ENCODE measurements around the gene DAB1. TPM values are rescaled to one million over a fixed set of nuclear protein-coding genes. Genes with fewer than 3 reads are reported as not detected.

DAB1 gene
- polyA plus RNA-seq, 6 donors from 2014 or later, result 0.11 TPM; not detected in 5

- Mint-ChIP-seq H3K9me3 (no peaks in the 10 kb centered on the region), H3K4me3 (no peak overlapping the region), H3K4me1 (no peaks in the 10 kb centered on the region), H3K27ac (no peak overlapping the region), H3K27me3 (peaks cover 0 to 12% (median 0%) of the 10 kb centered on the region in 3 donors), H3K36me3 (no peaks in the 10 kb centered on the region)
- DNase-seq (no peak), ATAC-seq (ENCODE audit: low read depth in 2 of 2) (no peak)
These were observed 154.1 kb downstream of the DAB1 start for GRCh38 chr1:57269630-57270225.

DNA sequence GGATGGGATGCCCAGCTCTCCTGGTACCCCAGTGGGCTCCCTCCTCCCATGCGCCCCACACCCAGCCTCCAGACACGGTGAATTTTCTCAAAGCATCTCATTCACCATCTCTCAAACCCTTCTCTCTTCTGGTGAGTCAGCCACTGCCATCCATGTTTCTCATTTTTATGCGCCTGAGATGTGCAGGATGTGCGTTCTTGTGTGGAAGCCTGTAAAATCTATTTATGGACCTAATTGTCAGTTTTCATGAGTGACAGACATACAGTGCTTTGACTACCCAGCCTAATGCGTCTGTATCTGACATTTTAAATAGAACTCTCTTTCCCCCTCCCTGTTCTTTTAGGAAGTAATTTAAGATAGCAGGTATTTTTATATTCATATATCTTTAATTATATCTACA, 158.8 kb downstream of the DAB1 start:
- Mint-ChIP-seq H3K27ac (no peak overlapping the region), H3K4me1 (no peaks in the 10 kb centered on the region), H3K9me3 (peaks cover 0 to 2% (median 0%) of the 10 kb centered on the region in 7 donors), H3K36me3 (no peaks in the 10 kb centered on the region), H3K4me3 (no peak overlapping the region), H3K27me3 (peaks cover 0 to 12% (median 0%) of the 10 kb centered on the region in 3 donors)
- DNase-seq, result no peak
- no peak for ATAC-seq (ENCODE audit: low read depth in 2 of 2)

DNA sequence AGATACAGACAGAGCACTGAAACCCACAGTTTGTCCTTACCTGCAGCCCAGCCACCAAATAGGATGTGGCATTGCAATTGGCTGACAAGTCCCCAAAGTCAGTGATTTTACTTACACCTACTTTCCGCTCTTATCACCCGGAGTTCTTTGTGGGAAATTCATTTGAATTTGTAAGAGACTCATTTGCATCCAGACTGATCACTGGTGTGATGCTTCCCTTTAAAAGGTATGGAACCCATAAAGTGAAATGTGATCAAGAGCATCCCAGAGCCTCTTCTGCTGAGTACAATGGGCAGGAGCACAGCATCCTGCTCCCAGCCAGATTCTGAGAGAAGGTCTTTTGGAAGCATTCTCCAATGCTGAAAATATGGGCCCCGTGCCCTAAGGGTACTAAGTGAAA, 161.4 kb downstream of the DAB1 start:
- no peak overlapping the region for H3K27ac Mint-ChIP-seq
- no peak overlapping the region for H3K4me3 Mint-ChIP-seq
- ATAC-seq (ENCODE audit: low read depth in 2 of 2) (no peak), DNase-seq (no peak)
- peaks cover 0 to 7% (median 0%) of the 10 kb centered on the region in 3 donors for H3K27me3 Mint-ChIP-seq
- H3K9me3 Mint-ChIP-seq, result peaks cover 0 to 11% (median 4%) of the 10 kb centered on the region in 7 donors
- no peaks in the 10 kb centered on the region for H3K4me1 Mint-ChIP-seq
- H3K36me3 Mint-ChIP-seq, result peaks cover 0 to 6% of the 10 kb centered on the region in 2 donors

DNA sequence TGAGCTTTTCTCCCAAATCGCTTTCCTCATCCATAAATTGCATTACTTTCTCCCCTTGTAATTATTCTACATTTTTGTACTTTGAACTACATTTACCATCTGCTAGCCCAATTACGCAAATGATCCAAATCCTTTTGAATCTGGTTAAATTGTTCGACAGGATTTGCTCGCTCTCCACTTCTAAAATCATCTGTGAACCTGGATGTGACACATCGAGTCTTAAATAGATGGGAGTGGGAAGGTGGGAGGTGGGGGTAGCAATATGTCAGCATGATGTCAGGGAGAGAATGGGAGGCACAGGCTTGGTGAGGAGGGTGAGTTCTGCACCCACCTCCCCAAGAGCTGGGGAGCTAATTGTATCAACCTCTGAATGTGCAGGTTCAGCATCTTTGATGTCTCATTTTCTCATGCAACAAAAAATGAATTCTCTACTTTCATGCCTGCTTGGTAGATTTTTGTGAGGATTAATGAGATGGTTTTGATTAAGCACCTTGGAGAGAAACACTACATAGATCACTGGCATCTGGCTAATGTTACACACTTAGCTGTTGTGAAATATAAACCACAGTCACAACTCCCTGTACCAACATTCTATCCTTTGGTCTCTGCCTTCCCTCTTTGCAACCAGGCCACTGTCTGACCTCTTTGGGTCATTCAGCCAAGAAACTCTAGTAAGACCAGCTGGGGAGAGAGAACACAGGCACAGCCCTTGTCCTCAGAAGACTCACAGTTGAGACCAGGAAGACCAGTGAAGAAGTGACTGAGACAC, 165.1 kb downstream of the DAB1 start:
- Mint-ChIP-seq H3K4me3 (no peak overlapping the region), H3K36me3 (peaks cover 0 to 7% of the 10 kb centered on the region in 2 donors), H3K27me3 (no peaks in the 10 kb centered on the region), H3K27ac (no peak overlapping the region), H3K4me1 (no peaks in the 10 kb centered on the region), H3K9me3 (peaks cover 0 to 12% (median 4%) of the 10 kb centered on the region in 7 donors)
- no peak for ATAC-seq (ENCODE audit: low read depth in 2 of 2)
- DNase-seq, result no peak

GRCh38 chr1:57255945-57256344, 167.9 kb downstream of the DAB1 start:
- ATAC-seq (ENCODE audit: low read depth in 2 of 2) (no peak), DNase-seq (no peak)
- H3K27me3 Mint-ChIP-seq, result no peaks in the 10 kb centered on the region
- peaks cover 0 to 7% of the 10 kb centered on the region in 2 donors for H3K36me3 Mint-ChIP-seq
- H3K4me3 Mint-ChIP-seq, result no peak overlapping the region
- no peaks in the 10 kb centered on the region for H3K4me1 Mint-ChIP-seq
- H3K9me3 Mint-ChIP-seq, result peaks cover 0 to 12% (median 4%) of the 10 kb centered on the region in 7 donors
- H3K27ac Mint-ChIP-seq, result no peak overlapping the region

DNA sequence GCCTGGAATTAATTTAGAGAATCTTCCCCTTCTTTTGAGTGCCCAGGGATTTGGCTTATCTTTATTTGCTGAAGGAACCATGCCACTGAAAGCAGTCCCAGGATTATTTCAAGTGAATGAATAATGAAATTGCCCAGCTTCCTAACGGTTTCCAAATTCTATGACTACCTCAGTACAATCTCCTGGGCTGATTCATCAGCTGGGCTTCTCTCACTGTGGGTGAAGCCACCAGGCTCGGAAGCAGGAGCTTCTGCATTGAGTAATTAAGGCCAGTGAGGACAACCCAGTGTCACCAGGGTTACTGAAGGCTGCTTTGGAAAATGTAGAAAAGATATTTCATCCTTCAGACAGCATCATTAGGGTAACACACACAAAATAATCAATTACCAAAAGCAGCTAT, 169.8 kb downstream of the DAB1 start:
- no peak overlapping the region for H3K4me3 Mint-ChIP-seq
- peaks cover 0 to 5% (median 0%) of the 10 kb centered on the region in 3 donors for H3K27me3 Mint-ChIP-seq
- peaks cover 0 to 16% (median 4%) of the 10 kb centered on the region in 7 donors for H3K9me3 Mint-ChIP-seq
- H3K4me1 Mint-ChIP-seq, result no peaks in the 10 kb centered on the region
- no peak overlapping the region for H3K27ac Mint-ChIP-seq
- H3K36me3 Mint-ChIP-seq, result peaks cover 0 to 7% of the 10 kb centered on the region in 2 donors
- DNase-seq (no peak), ATAC-seq (ENCODE audit: low read depth in 2 of 2) (no peak)

DNA sequence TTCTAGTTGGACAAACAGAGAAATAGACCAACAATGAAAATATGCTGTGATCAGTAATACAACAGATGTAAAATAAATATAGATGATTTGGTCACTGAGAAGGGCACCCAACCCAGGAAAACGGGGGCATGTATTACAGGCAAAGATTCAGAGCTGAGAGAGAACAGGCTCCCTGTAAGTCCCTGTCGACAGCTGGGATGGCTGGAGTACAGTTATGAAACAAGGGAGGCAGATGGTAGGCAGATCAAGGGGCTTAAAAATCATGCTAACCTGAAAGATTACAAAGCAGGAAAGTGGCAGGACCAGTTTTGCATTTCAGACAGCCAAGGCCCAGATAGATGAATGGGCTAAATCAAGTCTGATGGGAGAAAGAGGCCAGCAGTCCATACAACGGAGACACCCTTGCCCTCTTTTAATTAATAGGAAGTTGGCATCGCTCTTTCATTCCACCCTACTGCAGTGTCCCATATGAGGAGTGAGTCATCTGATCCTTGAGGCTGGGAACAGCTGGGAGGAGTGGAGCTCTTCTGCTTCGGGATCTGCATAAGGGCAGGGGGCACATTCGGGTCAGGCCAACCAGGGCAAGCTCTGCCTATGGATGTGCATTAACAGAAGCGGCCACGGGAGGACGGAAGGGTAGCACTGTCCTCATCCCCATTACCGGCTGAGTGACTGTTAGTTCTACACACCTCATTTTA, 171.1 kb downstream of the DAB1 start:
- peaks cover 0 to 7% (median 3%) of the 10 kb centered on the region in 7 donors for H3K9me3 Mint-ChIP-seq
- no peak overlapping the region for H3K4me3 Mint-ChIP-seq

GRCh38 chr1:57250021-57250420, 173.8 kb downstream of the DAB1 start:
- ATAC-seq (ENCODE audit: low read depth in 2 of 2) (no peak), DNase-seq (no peak)
- no peak overlapping the region for H3K27ac Mint-ChIP-seq
- peaks cover 0 to 5% (median 0%) of the 10 kb centered on the region in 3 donors for H3K27me3 Mint-ChIP-seq
- no peaks in the 10 kb centered on the region for H3K4me1 Mint-ChIP-seq
- H3K4me3 Mint-ChIP-seq, result no peak overlapping the region
- H3K36me3 Mint-ChIP-seq, result no peaks in the 10 kb centered on the region
- peaks cover 2 to 15% (median 6%) of the 10 kb centered on the region in 7 donors for H3K9me3 Mint-ChIP-seq

More for the DNA sequence above, 171.1 kb downstream of the DAB1 start:
- ATAC-seq (ENCODE audit: low read depth in 2 of 2) (no peak), DNase-seq (no peak)
- H3K4me1 Mint-ChIP-seq, result no peaks in the 10 kb centered on the region
- H3K27ac Mint-ChIP-seq, result peak overlapping the region in 1 of 6 donors; percentile 14
- peaks cover 0 to 4% of the 10 kb centered on the region in 2 donors for H3K36me3 Mint-ChIP-seq
- peaks cover 0 to 5% (median 0%) of the 10 kb centered on the region in 3 donors for H3K27me3 Mint-ChIP-seq

GRCh38 chr1:57249511-57249910, 174.3 kb downstream of the DAB1 start:
- H3K4me1 Mint-ChIP-seq, result no peaks in the 10 kb centered on the region
- peaks cover 2 to 20% (median 9%) of the 10 kb centered on the region in 7 donors for H3K9me3 Mint-ChIP-seq
- H3K27ac Mint-ChIP-seq, result no peak overlapping the region
- DNase-seq, result no peak
- H3K36me3 Mint-ChIP-seq, result no peaks in the 10 kb centered on the region
- no peak overlapping the region for H3K4me3 Mint-ChIP-seq
- H3K27me3 Mint-ChIP-seq, result peaks cover 0 to 5% (median 0%) of the 10 kb centered on the region in 3 donors
- ATAC-seq (ENCODE audit: low read depth in 2 of 2), result no peak

GRCh38 chr1:57248830-57249229, 175.0 kb downstream of the DAB1 start:
- no peaks in the 10 kb centered on the region for H3K4me1 Mint-ChIP-seq
- H3K36me3 Mint-ChIP-seq, result peaks cover 0 to 4% of the 10 kb centered on the region in 2 donors
- no peak for DNase-seq

DNA sequence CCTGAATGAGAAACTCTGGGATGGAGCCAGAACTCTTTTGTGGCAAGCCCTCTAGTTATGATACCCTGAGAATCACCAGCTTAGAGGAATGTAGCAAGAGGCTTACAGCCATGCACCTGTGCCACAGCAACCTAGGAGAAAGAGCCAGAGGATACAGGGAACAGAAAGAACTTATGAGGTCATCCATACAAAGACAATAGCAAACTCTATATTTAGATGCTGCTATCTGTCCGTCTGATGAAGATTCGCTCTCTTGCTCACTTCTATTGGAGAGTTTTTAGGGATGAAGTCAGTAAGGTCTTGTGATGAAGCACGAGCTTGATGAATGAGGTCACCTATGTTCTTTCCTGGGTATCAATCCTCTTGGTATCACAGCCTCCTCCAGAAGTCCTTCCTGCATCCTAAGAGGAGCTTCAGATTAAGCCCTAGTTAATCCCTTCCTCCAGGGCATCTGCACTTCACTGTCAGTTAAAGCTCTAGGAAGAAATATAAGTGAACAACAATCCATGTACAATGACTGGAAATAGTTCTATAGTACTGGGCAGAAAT, 185.6 kb downstream of the DAB1 start:
- no peak overlapping the region for H3K27ac Mint-ChIP-seq
- no peaks in the 10 kb centered on the region for H3K4me1 Mint-ChIP-seq
- no peaks in the 10 kb centered on the region for H3K36me3 Mint-ChIP-seq
- no peak overlapping the region for H3K4me3 Mint-ChIP-seq
- ATAC-seq (ENCODE audit: low read depth in 2 of 2), result no peak
- no peaks in the 10 kb centered on the region for H3K9me3 Mint-ChIP-seq
- DNase-seq, result no peak
- H3K27me3 Mint-ChIP-seq, result peaks cover 0 to 8% (median 0%) of the 10 kb centered on the region in 3 donors

More at GRCh38 chr1:57248830-57249229, 175.0 kb downstream of the DAB1 start:
- ATAC-seq (ENCODE audit: low read depth in 2 of 2), result no peak
- Mint-ChIP-seq H3K4me3 (no peak overlapping the region), H3K27me3 (peaks cover 0 to 5% (median 0%) of the 10 kb centered on the region in 3 donors), H3K27ac (no peak overlapping the region), H3K9me3 (peaks cover 2 to 27% (median 9%) of the 10 kb centered on the region in 7 donors)

- H3K9me3 Mint-ChIP-seq, result no peaks in the 10 kb centered on the region
These were observed 187.9 kb downstream of the DAB1 start for GRCh38 chr1:57235730-57236510.

GRCh38 chr1:57234459-57234858, 189.4 kb downstream of the DAB1 start:
- H3K4me3 Mint-ChIP-seq, result no peak overlapping the region
- no peaks in the 10 kb centered on the region for H3K36me3 Mint-ChIP-seq
- peaks cover 0 to 8% (median 0%) of the 10 kb centered on the region in 3 donors for H3K27me3 Mint-ChIP-seq
- no peaks in the 10 kb centered on the region for H3K9me3 Mint-ChIP-seq
- H3K27ac Mint-ChIP-seq, result no peak overlapping the region
- DNase-seq (no peak), ATAC-seq (ENCODE audit: low read depth in 2 of 2) (no peak)
- no peaks in the 10 kb centered on the region for H3K4me1 Mint-ChIP-seq

More at GRCh38 chr1:57235730-57236510, 187.9 kb downstream of the DAB1 start:
- Mint-ChIP-seq H3K27ac (no peak overlapping the region), H3K4me3 (no peak overlapping the region), H3K4me1 (no peaks in the 10 kb centered on the region), H3K36me3 (no peaks in the 10 kb centered on the region), H3K27me3 (peaks cover 0 to 8% (median 0%) of the 10 kb centered on the region in 3 donors)
- ATAC-seq (ENCODE audit: low read depth in 2 of 2), result no peak
- DNase-seq, result no peak

All from naive B cell (primary cell).